Effector memory CD8-positive, alpha-beta T cell (primary cell): ENCODE measurements around the gene ZNF365.

Experiments used
- ATAC-seq: fragments of 150-1000 bp; cut with Tn5 transposase; replicated peaks from 2 replicates; pipeline ENCODE4 v1.10.0; 2021; ENCODE audit warnings: mild to moderate bottlenecking, moderate library complexity
- DNase-seq, 3 experiments: peaks; one replicate each; pipeline ENCODE4 v3.0.0; 2021
- H3K27ac Mint-ChIP-seq, 2 donors: one replicate each; pipeline ENCODE4 v1.8.0; 2022; ENCODE audit warnings: mild to moderate bottlenecking in 2 of 2, mixed read lengths in 2 of 2, moderate library complexity in 2 of 2
- H3K27me3 Mint-ChIP-seq, 2 donors: one replicate each; pipeline ENCODE4 v1.8.0; 2022; ENCODE audit warnings: mixed read lengths in 2 of 2
- H3K36me3 Mint-ChIP-seq: one replicate; pipeline ENCODE4 v1.8.0; 2022; ENCODE audit warnings: mild to moderate bottlenecking, moderate library complexity, mixed read lengths; ENCODE audit not compliant: insufficient read depth
- H3K4me1 Mint-ChIP-seq, 2 donors: one replicate each; pipeline ENCODE4 v1.8.0; 2022; ENCODE audit warnings: low read depth in 2 of 2, mixed read lengths in 2 of 2
- H3K4me3 Mint-ChIP-seq, 2 donors: one replicate each; pipeline ENCODE4 v1.8.0; 2022; ENCODE audit warnings: mild to moderate bottlenecking in 2 of 2, mixed read lengths in 2 of 2, moderate library complexity in 2 of 2
- H3K9me3 Mint-ChIP-seq, 2 donors: one replicate each; pipeline ENCODE4 v1.8.0; 2022; ENCODE audit warnings: mixed read lengths in 2 of 2

Gene ZNF365

DNA sequence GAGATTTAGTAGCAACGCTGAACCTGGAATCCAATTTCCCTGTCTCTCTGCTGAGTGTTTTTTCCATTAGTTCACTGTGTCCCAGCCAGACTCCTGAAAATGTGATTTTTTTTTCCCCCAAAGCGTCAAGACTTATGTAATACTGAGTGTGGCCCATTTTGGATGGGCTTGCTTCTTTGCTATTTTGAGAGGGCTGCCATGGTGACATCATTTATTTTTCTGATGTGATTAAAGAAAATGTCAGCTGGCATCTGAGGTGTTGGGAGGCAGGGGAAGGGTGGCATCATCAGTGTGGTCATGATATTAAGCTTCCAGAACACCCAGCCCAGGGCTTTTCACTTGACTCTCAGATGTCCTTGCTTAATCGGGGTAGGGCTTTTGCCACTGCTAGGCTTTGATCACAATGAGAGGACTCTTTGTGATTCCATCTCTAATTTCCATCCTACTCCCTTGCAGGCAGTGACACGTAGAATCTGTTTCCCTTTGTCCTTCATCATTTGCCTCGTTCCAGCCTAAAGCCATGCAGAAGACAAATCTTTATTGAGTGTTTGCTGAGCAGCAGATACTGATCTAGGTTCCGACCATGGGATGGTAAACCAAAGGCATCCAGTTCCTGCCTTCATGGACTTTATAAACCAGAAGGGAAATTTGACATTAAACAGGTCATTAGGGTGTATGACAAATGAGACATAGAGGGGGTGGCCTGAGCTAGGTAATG, 7.4 kb downstream of the ZNF365 start:
- Mint-ChIP-seq H3K27me3 (no peaks in the 10 kb centered on the region), H3K4me3 (no peak overlapping the region), H3K36me3 (peaks cover 10% of the 10 kb centered on the region), H3K9me3 (no peaks in the 10 kb centered on the region), H3K27ac (peak overlapping the region in 1 of 2 donors; percentile 53), H3K4me1 (peaks cover 38 to 41% of the 10 kb centered on the region in 2 donors)
- ATAC-seq (no peak), DNase-seq (no peak)

DNA sequence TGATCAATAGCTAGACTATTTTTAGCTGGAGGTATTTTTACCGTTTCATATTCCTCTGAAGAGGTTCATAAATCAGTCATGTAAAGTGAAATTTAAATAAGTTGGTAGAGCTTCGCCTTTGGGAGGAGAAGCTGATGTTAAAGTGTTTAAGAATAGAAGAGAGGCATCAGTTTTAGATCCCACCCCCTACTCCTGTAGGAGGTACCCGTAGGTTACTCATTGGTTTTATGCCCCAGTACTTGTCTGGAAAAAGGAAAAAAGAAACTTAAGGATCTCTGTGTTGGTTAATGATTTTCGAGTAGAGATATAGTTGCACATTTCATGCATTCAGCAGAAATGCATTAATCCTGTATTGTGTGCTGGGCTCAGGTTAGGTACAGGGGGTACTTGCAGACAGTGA, 8.7 kb downstream of the ZNF365 start:
- Mint-ChIP-seq H3K4me3 (peak overlapping the region; percentile 11 to 16), H3K9me3 (no peaks in the 10 kb centered on the region), H3K27me3 (no peaks in the 10 kb centered on the region), H3K36me3 (peaks cover 10% of the 10 kb centered on the region), H3K27ac (peak overlapping the region in 1 of 2 donors; percentile 6), H3K4me1 (peaks cover 38 to 45% of the 10 kb centered on the region in 2 donors)
- DNase-seq (no peak), ATAC-seq (no peak)

DNA sequence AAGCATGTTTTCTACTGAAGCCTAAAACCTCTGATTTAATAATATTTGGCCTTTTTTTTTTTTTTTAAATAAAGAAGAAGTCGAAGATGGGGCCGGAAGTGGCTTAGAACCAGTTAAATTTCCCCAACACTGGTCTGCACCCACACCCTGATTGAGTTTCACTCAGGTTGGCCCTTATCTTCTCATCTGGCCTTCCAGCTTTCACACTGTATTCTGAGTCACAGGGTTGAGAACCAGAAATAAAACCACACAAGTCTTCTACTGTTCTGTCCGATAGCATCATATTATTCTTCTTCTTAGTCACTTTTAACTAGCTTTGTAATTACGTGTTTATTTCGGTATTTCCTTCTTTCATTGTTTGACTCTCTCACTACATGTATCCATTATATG, 9.9 kb downstream of the ZNF365 start:
- peak overlapping the region; percentile 71 to 76 for H3K27ac Mint-ChIP-seq
- no peaks in the 10 kb centered on the region for H3K9me3 Mint-ChIP-seq
- peaks cover 10% of the 10 kb centered on the region for H3K36me3 Mint-ChIP-seq
- H3K4me3 Mint-ChIP-seq = peak overlapping the region; percentile 54 to 61
- no peaks in the 10 kb centered on the region for H3K27me3 Mint-ChIP-seq
- DNase-seq = peak; percentile 60 to 63 (median 62)
- peak; percentile 99 for ATAC-seq
- H3K4me1 Mint-ChIP-seq = peaks cover 39 to 51% of the 10 kb centered on the region in 2 donors

- H3K36me3 Mint-ChIP-seq = peaks cover 8% of the 10 kb centered on the region
- peaks cover 38 to 51% of the 10 kb centered on the region in 2 donors for H3K4me1 Mint-ChIP-seq
- H3K9me3 Mint-ChIP-seq = no peaks in the 10 kb centered on the region
- DNase-seq (no peak), ATAC-seq (no peak)
- H3K4me3 Mint-ChIP-seq = peak overlapping the region; percentile 54 to 61
- peak overlapping the region; percentile 71 to 76 for H3K27ac Mint-ChIP-seq
- H3K27me3 Mint-ChIP-seq = no peaks in the 10 kb centered on the region
Observed at GRCh38 chr10:62384447-62385081, 10.4 kb downstream of the ZNF365 start.

GRCh38 chr10:62386356-62387320, 12.5 kb downstream of the ZNF365 start:
- H3K9me3 Mint-ChIP-seq = no peaks in the 10 kb centered on the region
- no peak for ATAC-seq
- no peak overlapping the region for H3K4me3 Mint-ChIP-seq
- H3K27ac Mint-ChIP-seq = no peak overlapping the region
- peaks cover 0 to 2% of the 10 kb centered on the region in 2 donors for H3K27me3 Mint-ChIP-seq
- H3K36me3 Mint-ChIP-seq = peaks cover 7% of the 10 kb centered on the region
- no peak for DNase-seq
- H3K4me1 Mint-ChIP-seq = peaks cover 26 to 42% of the 10 kb centered on the region in 2 donors

DNA sequence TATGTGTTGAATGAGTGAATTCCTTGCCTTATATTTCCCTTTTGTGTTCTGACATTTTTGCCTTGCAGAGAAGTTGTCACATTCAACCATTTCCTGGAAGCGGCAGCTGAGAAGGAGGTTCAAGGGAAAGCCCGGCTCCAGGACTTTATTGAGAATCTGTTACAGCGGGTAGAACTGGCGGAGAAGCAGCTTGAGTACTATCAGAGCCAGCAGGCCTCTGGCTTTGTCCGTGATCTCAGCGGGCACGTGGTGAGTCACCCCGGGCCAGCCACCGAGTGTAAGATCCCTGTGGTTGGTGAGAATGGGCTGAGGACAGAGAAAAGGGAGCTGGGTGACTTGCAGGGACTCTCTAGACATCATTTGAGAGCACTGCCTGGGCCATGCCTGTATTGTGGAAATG, 14.2 kb downstream of the ZNF365 start:
- Mint-ChIP-seq H3K4me3 (no peak overlapping the region), H3K36me3 (peaks cover 7% of the 10 kb centered on the region), H3K27me3 (peaks cover 0 to 11% of the 10 kb centered on the region in 2 donors), H3K9me3 (no peaks in the 10 kb centered on the region), H3K4me1 (peaks cover 16 to 30% of the 10 kb centered on the region in 2 donors), H3K27ac (no peak overlapping the region)
- ATAC-seq = no peak
- DNase-seq = no peak

GRCh38 chr10:62390497-62391176, 16.5 kb downstream of the ZNF365 start:
- ATAC-seq (no peak), DNase-seq (no peak)
- H3K4me3 Mint-ChIP-seq = no peak overlapping the region
- no peaks in the 10 kb centered on the region for H3K9me3 Mint-ChIP-seq
- no peaks in the 10 kb centered on the region for H3K36me3 Mint-ChIP-seq
- H3K27me3 Mint-ChIP-seq = peaks cover 0 to 11% of the 10 kb centered on the region in 2 donors
- no peak overlapping the region for H3K27ac Mint-ChIP-seq
- H3K4me1 Mint-ChIP-seq = peaks cover 2 to 20% of the 10 kb centered on the region in 2 donors

- peaks cover 0 to 11% of the 10 kb centered on the region in 2 donors for H3K27me3 Mint-ChIP-seq
- no peak overlapping the region for H3K4me3 Mint-ChIP-seq
- H3K36me3 Mint-ChIP-seq = no peaks in the 10 kb centered on the region
- DNase-seq (no peak), ATAC-seq (no peak)
- peaks cover 2 to 12% of the 10 kb centered on the region in 2 donors for H3K4me1 Mint-ChIP-seq
- no peaks in the 10 kb centered on the region for H3K9me3 Mint-ChIP-seq
- H3K27ac Mint-ChIP-seq = no peak overlapping the region
Observed at GRCh38 chr10:62393237-62393636, 19.1 kb downstream of the ZNF365 start.

DNA sequence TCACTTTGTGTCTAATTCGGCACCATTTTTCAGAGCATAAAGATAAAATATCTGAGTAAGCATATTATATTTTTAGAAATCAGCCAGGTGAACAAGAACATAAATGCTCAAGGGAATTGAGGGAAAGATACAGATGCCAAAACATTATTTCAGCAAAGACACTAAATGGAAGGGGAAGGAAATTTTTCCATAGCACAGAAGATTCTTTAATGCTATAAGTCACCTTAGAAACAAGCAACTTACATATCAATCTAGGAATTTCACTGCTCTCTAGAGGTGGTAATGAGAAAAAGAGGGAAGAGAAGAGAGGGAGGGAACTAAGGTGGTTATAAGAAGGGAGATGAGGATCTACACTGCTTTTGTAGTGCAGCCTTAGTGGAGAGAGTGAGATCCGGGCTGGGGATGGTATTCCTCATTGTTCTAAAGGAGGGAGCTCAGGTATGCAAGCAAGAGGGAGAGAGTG, 20.4 kb downstream of the ZNF365 start:
- ATAC-seq (no peak), DNase-seq (no peak)
- Mint-ChIP-seq H3K27me3 (peaks cover 0 to 11% of the 10 kb centered on the region in 2 donors), H3K27ac (no peak overlapping the region), H3K36me3 (no peaks in the 10 kb centered on the region), H3K9me3 (no peaks in the 10 kb centered on the region), H3K4me1 (peaks cover 2 to 9% of the 10 kb centered on the region in 2 donors), H3K4me3 (no peak overlapping the region)

DNA sequence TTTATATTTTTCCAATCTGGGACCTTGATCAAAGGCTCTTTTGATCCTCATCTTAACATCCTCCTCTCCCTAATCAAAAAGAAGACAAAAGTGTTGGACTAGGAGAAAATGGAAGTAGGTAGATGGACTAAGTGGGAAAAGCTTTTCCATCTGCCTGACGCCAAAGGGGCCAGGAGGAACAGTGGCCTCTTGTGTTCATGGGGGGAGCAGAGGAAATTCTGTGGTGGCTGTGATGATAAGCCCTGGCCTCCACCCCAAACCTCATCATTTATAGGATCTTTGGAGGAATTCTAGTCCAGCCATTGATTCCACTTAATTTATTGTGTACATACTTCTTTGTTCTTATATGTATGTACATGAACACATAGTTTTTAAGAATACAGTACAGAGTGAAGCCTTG, 21.7 kb downstream of the ZNF365 start:
- peaks cover 0 to 11% of the 10 kb centered on the region in 2 donors for H3K27me3 Mint-ChIP-seq
- no peak for ATAC-seq
- H3K9me3 Mint-ChIP-seq = no peaks in the 10 kb centered on the region
- H3K27ac Mint-ChIP-seq = no peak overlapping the region
- DNase-seq = no peak
- no peaks in the 10 kb centered on the region for H3K36me3 Mint-ChIP-seq
- peaks cover 2 to 5% of the 10 kb centered on the region in 2 donors for H3K4me1 Mint-ChIP-seq
- no peak overlapping the region for H3K4me3 Mint-ChIP-seq

- Mint-ChIP-seq H3K4me1 (peaks cover 2 to 5% of the 10 kb centered on the region in 2 donors), H3K4me3 (no peak overlapping the region), H3K36me3 (no peaks in the 10 kb centered on the region), H3K27ac (no peak overlapping the region), H3K9me3 (no peaks in the 10 kb centered on the region), H3K27me3 (peaks cover 0 to 7% of the 10 kb centered on the region in 2 donors)
- no peak for ATAC-seq
- no peak for DNase-seq
Observed at GRCh38 chr10:62396864-62397263, 22.7 kb downstream of the ZNF365 start.

GRCh38 chr10:62399211-62399610, 25.0 kb downstream of the ZNF365 start:
- ATAC-seq = no peak
- H3K4me1 Mint-ChIP-seq = peaks cover 2 to 5% of the 10 kb centered on the region in 2 donors
- H3K4me3 Mint-ChIP-seq = no peak overlapping the region

GRCh38 chr10:62402508-62402907, 28.3 kb downstream of the ZNF365 start:
- ATAC-seq (no peak), DNase-seq (no peak)
- Mint-ChIP-seq H3K4me3 (no peak overlapping the region), H3K27ac (no peak overlapping the region), H3K36me3 (no peaks in the 10 kb centered on the region), H3K4me1 (no peaks in the 10 kb centered on the region), H3K27me3 (peaks cover 0 to 9% of the 10 kb centered on the region in 2 donors), H3K9me3 (peaks cover 1 to 3% of the 10 kb centered on the region in 2 donors)

More at GRCh38 chr10:62399211-62399610, 25.0 kb downstream of the ZNF365 start:
- Mint-ChIP-seq H3K9me3 (no peaks in the 10 kb centered on the region), H3K27ac (no peak overlapping the region), H3K36me3 (no peaks in the 10 kb centered on the region), H3K27me3 (peaks cover 0 to 9% of the 10 kb centered on the region in 2 donors)
- DNase-seq = no peak
